DOHH2 (cell line): Measurements from ENCODE around the gene CTNNA2.

ENCODE experiments used
- CTCF ChIP-seq: fragments of 200-600 bp; sonication (generic); IDR thresholded peaks from one replicate; pipeline ENCODE4 v1.5.1; 2014; ENCODE audit warnings: antibody characterized with exemption, mild to moderate bottlenecking, low read depth, low read length; ENCODE audit not compliant: poor library complexity, severe bottlenecking
- EZH2phosphoT487 ChIP-seq: fragments of 200-600 bp; sonication (generic); IDR thresholded peaks from 2 replicates; pipeline ENCODE4 v1.6.1; 2017; ENCODE audit warnings: borderline replicate concordance, mild to moderate bottlenecking, antibody characterized with exemption, low read length, moderate library complexity, mixed read lengths

- no peak for TF ChIP-seq CTCF
- no peak for TF ChIP-seq EZH2phosphoT487
Measured at GRCh38 chr2:80117401-80117800, 604.5 kb downstream of the CTNNA2 start.
